ENCODE data around the gene MAPK10.

DNA sequence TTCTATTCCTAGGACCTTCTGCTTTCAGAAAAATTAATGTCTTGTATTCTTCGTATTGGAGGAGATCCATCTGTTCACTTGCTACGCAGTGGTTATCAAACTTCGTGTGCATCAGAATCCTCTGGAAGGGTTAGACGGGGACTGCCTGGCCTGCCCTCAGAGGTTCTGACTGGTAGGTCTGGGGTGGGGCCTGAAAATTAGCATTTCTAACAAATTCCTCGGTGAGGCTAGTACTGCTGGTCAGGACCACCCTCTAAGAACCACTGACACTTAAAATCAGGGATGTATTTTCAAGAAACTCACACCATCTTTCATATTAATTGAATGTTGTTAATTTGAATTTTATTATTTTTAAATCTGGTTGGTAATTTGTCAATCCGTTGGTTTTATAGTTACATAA is 63.0 kb downstream of the MAPK10 start:
- TF ChIP-seq BHLHE40 (IDR thresholded peaks at IDR 0.05; ENCODE audit: borderline replicate concordance) = no peak
- TF ChIP-seq FOXM1 (IDR thresholded peaks at IDR 0.05; ENCODE audit: borderline replicate concordance) = no peak
- TF ChIP-seq SP1 (IDR thresholded peaks at IDR 0.05) = no peak
- no peak for TF ChIP-seq FOXA1 (IDR thresholded peaks at IDR 0.05)
- no peak for TF ChIP-seq HDGF (IDR thresholded peaks at IDR 0.05; ENCODE audit: borderline replicate concordance)
- no peak for TF ChIP-seq FOXK2 (IDR thresholded peaks at IDR 0.05)
- TF ChIP-seq NFRKB (IDR thresholded peaks at IDR 0.05) = no peak
- no peak for TF ChIP-seq SUZ12 (IDR thresholded peaks at IDR 0.05)
- TF ChIP-seq ZNF384 (IDR thresholded peaks at IDR 0.05) = no peak
- no peak for TF ChIP-seq ELF4 (IDR thresholded peaks at IDR 0.05)
- TF ChIP-seq ARNT (IDR thresholded peaks at IDR 0.05) = no peak
- TF ChIP-seq L3MBTL2 (conservative IDR thresholded peaks at IDR 0.05) = no peak
- no peak for TF ChIP-seq TARDBP (IDR thresholded peaks at IDR 0.05)
